Fibroblast of lung (primary cell): Measurements from ENCODE around the gene IGHMBP2. TPM values are rescaled to one million over a fixed set of nuclear protein-coding genes. Genes with fewer than 3 reads are reported as not detected.

Source experiments
- DNase-seq, 2 donors: peaks; one replicate each; pipeline versions ENCODE4 v3.0.0 to v3.0.0-alpha.2; 2010; ENCODE audit warnings: low read depth in 2 of 2
- H2AFZ ChIP-seq: 2 replicates; pipeline ENCODE4 v1.5.1; 2012; ENCODE audit warnings: low read length, control low read depth, inconsistent platforms
- H3K27ac ChIP-seq: 2 replicates; pipeline ENCODE4 v1.5.1; 2011; ENCODE audit warnings: low read length, control low read depth; ENCODE audit not compliant: insufficient read depth
- H3K27me3 ChIP-seq: 2 replicates; pipeline ENCODE4 v1.5.1; 2011; ENCODE audit warnings: mild to moderate bottlenecking, low read length; ENCODE audit not compliant: control insufficient read depth, insufficient read depth
- H3K36me3 ChIP-seq: 2 replicates; pipeline ENCODE4 v1.5.1; 2011; ENCODE audit warnings: low read length; ENCODE audit not compliant: control insufficient read depth, insufficient read depth
- H3K4me1 ChIP-seq: 2 replicates; pipeline ENCODE4 v1.5.1; 2011; ENCODE audit warnings: low read length; ENCODE audit not compliant: control insufficient read depth, insufficient read depth; ENCODE audit errors: extremely low read depth
- H3K4me2 ChIP-seq: 2 replicates; pipeline ENCODE4 v1.5.1; 2011; ENCODE audit warnings: low read length, control low read depth; ENCODE audit not compliant: insufficient read depth; ENCODE audit errors: extremely low read depth
- H3K4me3 ChIP-seq, 4 experiments: fragments of 200-600 bp in 1 of 4; sonication (generic) in 1 of 4; replicated peaks in 1 of 4; 2 replicates each; pipeline ENCODE4 v1.5.1; 2011 to 2016; ENCODE audit warnings: low read length in 4 of 4, low read depth in 3 of 4, mild to moderate bottlenecking in 3 of 4, control low read depth in 2 of 4, inconsistent platforms in 1 of 4, mixed read lengths in 1 of 4; ENCODE audit not compliant: insufficient read depth in 1 of 4; ENCODE audit errors: control extremely low read depth in 1 of 4
- H3K79me2 ChIP-seq: 2 replicates; pipeline ENCODE4 v1.5.1; 2012; ENCODE audit warnings: mild to moderate bottlenecking, low read length, inconsistent platforms; ENCODE audit not compliant: control insufficient read depth, insufficient read depth
- H3K9ac ChIP-seq: 2 replicates; pipeline ENCODE4 v1.5.1; 2011; ENCODE audit warnings: mild to moderate bottlenecking, low read length, control low read depth; ENCODE audit not compliant: insufficient read depth
- H3K9me3 ChIP-seq: 2 replicates; pipeline ENCODE4 v1.5.1; 2012; ENCODE audit warnings: low read depth, low read length; ENCODE audit not compliant: control insufficient read depth, insufficient read depth
- H4K20me1 ChIP-seq: 2 replicates; pipeline ENCODE4 v1.5.1; 2011; ENCODE audit warnings: low read length; ENCODE audit not compliant: control insufficient read depth, insufficient read depth; ENCODE audit errors: extremely low read depth
- EZH2 ChIP-seq: IDR thresholded peaks from 2 replicates; pipeline ENCODE4 v1.5.1; 2012; ENCODE audit warnings: low read length, control low read depth, mild to moderate bottlenecking; ENCODE audit errors: missing control alignments
- polyA plus RNA-seq, 2 donors: library from polyadenylated mRNA; depleted of rRNA in 1 of 2; stranded (reverse) in 1 of 2; unstranded in 1 of 2; fragments of >200 nt; gene quantifications; 2 replicates each; pipeline ENCODE4 v1.2.1, GENCODE V29; 2011 to 2012; ENCODE audit warnings: missing spikeins in 1 of 2
- total RNA-seq: library from RNA; depleted of rRNA; stranded (reverse); fragments of >200 nt; gene quantifications from 2 replicates; pipeline ENCODE4 v1.2.1, GENCODE V29; 2014
- TF ChIP-seq, protein P1 (sequence below), 2 donors: IDR thresholded peaks in 1 of 2; conservative IDR thresholded peaks in 1 of 2; 1 replicate in 1 of 2; 2 replicates in 1 of 2; pipeline ENCODE4 v1.5.1; 2011 to 2012; ENCODE audit warnings: low read length in 2 of 2, control low read depth in 1 of 2, inconsistent platforms in 1 of 2, low read depth in 1 of 2, mild to moderate bottlenecking in 1 of 2

The IGHMBP2 gene
- total and polyA plus RNA-seq, 2 donors (not counting 1 experiment from before 2014, with no cell fraction given), result 5.2 to 8.6 TPM

DNA sequence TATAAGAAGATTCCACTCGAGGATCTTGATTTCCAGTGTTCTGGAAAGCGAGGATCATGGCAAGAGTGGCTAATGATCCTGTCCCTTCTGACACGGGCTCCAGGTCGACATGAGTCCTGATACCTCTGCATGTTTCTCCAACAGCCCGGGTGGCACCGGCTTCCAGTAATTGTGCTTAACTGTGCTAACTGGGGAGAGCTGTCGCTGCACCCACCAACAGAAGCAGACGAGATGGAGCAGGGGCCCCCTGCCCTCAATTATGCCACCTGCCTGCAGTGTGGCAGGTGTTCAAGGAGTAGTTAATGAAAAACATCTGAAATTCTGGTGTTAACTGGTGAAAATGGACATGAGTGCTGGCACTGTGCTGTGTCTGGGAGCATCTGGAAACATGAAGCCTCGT, 6.2 kb upstream of the IGHMBP2 start:
- Histone ChIP-seq H3K36me3 (peaks cover 17% of the 10 kb centered on the region), H3K9ac (no peak overlapping the region), H3K4me2 (no peak overlapping the region), H3K9me3 (no peaks in the 10 kb centered on the region), H3K27me3 (no peaks in the 10 kb centered on the region), H3K4me3 (no peak overlapping the region), H3K4me1 (no peaks in the 10 kb centered on the region), H3K79me2 (peaks cover 19% of the 10 kb centered on the region), H3K27ac (no peak overlapping the region), H2AFZ (no peak overlapping the region), H4K20me1 (no peaks in the 10 kb centered on the region)
- no peak for DNase-seq
- TF ChIP-seq, protein P1, sequence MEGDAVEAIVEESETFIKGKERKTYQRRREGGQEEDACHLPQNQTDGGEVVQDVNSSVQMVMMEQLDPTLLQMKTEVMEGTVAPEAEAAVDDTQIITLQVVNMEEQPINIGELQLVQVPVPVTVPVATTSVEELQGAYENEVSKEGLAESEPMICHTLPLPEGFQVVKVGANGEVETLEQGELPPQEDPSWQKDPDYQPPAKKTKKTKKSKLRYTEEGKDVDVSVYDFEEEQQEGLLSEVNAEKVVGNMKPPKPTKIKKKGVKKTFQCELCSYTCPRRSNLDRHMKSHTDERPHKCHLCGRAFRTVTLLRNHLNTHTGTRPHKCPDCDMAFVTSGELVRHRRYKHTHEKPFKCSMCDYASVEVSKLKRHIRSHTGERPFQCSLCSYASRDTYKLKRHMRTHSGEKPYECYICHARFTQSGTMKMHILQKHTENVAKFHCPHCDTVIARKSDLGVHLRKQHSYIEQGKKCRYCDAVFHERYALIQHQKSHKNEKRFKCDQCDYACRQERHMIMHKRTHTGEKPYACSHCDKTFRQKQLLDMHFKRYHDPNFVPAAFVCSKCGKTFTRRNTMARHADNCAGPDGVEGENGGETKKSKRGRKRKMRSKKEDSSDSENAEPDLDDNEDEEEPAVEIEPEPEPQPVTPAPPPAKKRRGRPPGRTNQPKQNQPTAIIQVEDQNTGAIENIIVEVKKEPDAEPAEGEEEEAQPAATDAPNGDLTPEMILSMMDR (conservative IDR thresholded peaks at IDR 0.05 in 1 of 2, IDR thresholded peaks at IDR 0.05 in 1 of 2; ENCODE audit: low read depth in 1 of 2, low read length in 2 of 2), result no peak
- no peak for TF ChIP-seq EZH2

DNA sequence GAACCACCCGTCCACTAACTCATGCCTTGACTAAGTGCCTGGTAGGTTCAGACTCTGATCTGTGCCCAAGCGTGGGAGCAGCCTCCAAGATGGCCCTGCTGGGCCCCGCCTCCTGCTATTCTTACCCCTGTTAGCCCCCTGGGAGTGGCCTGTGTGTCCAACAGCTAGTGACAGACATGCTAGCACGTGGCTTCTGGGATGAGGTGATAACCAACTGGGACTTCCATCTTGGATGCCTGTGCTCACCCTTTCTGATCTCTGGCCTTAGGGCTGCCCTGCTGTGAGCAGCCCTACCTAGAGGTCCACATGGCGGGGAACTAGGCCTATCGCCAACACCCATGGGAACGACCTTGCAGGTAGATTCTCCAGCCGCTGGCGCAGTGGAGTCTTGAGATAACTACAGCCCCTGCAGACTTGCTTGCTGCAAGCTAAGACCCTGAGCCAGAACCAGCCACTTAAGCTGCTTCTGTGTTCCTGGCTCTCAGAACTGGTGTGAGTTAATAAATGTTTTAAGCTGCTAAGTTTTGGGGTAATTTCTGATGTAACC, 2.8 kb upstream of the IGHMBP2 start:
- Histone ChIP-seq H3K9me3 (no peaks in the 10 kb centered on the region), H3K4me3 (no peak overlapping the region), H3K27me3 (no peaks in the 10 kb centered on the region), H3K4me1 (peaks cover 3% of the 10 kb centered on the region), H3K4me2 (no peak overlapping the region), H3K27ac (no peak overlapping the region), H4K20me1 (no peaks in the 10 kb centered on the region), H3K79me2 (peaks cover 48% of the 10 kb centered on the region), H3K36me3 (peaks cover 9% of the 10 kb centered on the region), H2AFZ (no peak overlapping the region), H3K9ac (no peak overlapping the region)
- no peak for DNase-seq
- TF ChIP-seq EZH2, result no peak
- TF ChIP-seq, protein P1 (conservative IDR thresholded peaks at IDR 0.05 in 1 of 2, IDR thresholded peaks at IDR 0.05 in 1 of 2; ENCODE audit: low read depth in 1 of 2, low read length in 2 of 2), result no peak

DNA sequence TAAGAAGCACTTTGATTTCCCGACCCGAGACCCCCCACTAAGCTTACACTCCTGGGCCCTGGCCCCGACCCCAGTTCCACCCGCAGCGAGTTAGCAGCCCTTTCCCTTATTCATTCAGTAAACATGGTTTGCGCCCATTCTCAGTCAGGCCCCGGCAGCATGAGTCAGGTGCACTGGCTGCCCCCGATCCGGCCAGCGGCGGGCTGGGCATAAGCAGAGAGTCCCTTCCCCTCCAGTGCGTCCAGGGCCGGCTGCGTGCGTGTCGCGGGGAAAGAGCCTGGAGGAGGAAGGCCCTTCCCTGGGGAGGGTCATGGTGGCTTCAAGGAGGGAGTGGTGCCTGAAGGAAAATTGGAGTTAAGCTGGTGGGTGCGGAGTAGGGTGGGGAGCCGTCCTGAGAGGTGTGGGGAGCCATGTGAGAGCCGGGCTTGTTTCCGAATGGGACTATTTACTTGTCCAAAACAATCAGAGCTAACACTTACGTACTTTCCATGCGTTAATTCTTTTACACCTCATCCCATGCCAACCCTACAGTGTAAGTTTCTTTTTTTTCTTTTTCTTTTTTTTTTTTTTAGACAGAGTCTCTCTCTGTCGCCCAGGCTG, 657 bp downstream of the IGHMBP2 start:
- H3K36me3 ChIP-seq, result peaks cover 1% of the 10 kb centered on the region
- peak overlapping the region; percentile 79 for H3K27ac ChIP-seq
- H4K20me1 ChIP-seq, result no peaks in the 10 kb centered on the region
- H2AFZ ChIP-seq, result peak overlapping the region; percentile 97
- H3K4me1 ChIP-seq, result peaks cover 3% of the 10 kb centered on the region
- no peak for TF ChIP-seq EZH2
- TF ChIP-seq, protein P1 (conservative IDR thresholded peaks at IDR 0.05 in 1 of 2, IDR thresholded peaks at IDR 0.05 in 1 of 2; ENCODE audit: low read depth in 1 of 2, low read length in 2 of 2), result no peak
- peak overlapping the region; percentile 84 to 97 (median 96) for H3K4me3 ChIP-seq
- H3K79me2 ChIP-seq, result peaks cover 51% of the 10 kb centered on the region
- peak overlapping the region; percentile 78 for H3K4me2 ChIP-seq
- H3K9me3 ChIP-seq, result no peaks in the 10 kb centered on the region
- H3K27me3 ChIP-seq, result no peaks in the 10 kb centered on the region
- H3K9ac ChIP-seq, result peak overlapping the region; percentile 92
- DNase-seq, result peak in 1 of 2 donors; percentile 50
